SHP77 (cell line): ENCODE measurements around the gene PDCD1LG2.
"Not testable (repeated sequence)": the region's sequence is repeated elsewhere in the genome, so short reads cannot be mapped to it uniquely, and the experiment has no call there.

Source experiments
- DNase-seq, 2 experiments: peaks; one replicate each; lab custom pipeline; 2025; lab: John Stamatoyannopoulos, UW

Gene PDCD1LG2

DNA sequence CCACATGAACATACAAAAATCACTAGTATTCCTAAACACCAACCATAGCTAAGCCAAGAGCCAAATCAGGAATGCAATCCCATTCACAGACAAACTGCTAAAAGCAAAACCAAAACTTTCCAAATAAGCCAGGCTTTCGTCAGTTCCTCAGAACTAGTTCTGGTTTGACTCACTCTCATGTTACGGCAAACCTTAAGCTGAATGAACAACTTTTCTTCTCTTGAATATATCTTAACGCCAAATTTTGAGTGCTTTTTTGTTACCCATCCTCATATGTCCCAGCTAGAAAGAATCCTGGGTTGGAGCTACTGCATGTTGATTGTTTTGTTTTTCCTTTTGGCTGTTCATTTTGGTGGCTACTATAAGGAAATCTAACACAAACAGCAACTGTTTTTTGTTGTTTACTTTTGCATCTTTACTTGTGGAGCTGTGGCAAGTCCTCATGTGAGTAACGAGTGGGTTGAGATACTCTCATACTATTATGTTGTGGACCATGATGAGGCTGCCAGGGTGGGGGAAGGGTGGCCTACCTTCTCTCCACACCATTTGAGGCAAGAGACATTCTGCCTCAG, at the start of gene PDCD1LG2:
Gene PDCD1LG2, plus strand, starts transcription at position 172 of the 572 bp plus-strand sequence. CDS start 12,016 bp downstream, outside the sequence.
- DNase-seq, result no peak

DNA sequence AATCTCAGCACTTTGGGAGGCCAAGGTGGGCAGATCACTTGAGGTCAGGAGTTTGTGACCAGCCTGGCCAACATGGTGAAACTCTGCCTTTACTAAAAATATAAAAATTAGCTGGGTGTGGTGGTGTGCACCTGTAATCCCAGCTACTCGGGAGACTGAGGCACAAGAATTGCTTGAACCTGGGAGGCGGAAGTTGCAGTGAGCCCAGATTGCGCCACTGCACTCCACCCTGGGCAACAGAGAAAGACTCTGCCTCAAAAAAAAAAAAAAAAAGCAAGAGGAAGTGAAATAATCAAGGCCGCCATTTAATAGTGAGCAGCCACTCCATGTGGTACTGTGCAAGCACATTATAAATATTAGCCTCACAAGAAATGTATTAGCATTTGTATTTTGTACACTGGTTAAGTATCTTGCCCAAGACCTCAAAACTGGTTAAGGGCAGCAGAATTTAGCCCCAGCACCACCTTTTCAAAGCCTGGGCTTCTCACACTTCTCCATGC, 45.5 kb upstream of the PDCD1LG2 start:
- DNase-seq, result not testable (repeated sequence)

DNA sequence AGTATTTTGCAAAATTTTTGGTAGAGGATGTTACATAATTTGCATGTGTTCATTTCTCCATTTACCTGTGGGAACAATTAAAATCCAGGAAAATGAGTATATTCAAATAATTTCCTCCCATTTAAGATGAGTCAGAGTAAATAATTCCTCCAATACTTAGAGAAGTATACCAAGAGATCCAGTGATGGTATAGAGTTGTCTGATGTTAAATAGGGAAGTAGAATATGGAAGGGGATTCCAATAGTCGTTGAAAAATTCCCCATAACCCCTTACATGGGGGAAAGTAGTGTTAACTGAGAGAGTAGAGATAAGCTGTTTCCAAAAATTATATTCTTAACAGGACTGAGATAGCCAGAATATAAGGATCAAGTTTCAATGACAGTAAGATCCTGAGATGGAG, 44.3 kb upstream of the PDCD1LG2 start:
- no peak for DNase-seq

DNA sequence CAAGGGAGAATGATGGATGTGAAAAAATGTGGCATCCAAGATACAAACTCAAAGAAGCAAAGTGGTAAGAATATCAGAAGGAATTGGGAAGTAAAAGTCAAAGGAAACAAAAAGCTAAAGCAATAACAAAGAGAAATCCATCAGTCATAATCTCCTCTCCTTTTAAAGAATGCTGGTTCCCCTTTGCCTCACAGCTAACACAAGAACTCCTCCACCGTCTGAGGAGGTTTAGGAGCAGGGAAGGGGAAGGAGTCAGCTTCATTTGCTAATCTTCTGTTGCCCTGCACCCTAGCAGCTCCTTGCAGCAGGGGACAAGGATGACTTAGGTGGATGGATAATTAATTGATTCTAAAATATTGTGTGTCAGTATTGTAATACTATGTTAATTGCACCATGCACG, 43.6 kb upstream of the PDCD1LG2 start:
- no peak for DNase-seq

DNA sequence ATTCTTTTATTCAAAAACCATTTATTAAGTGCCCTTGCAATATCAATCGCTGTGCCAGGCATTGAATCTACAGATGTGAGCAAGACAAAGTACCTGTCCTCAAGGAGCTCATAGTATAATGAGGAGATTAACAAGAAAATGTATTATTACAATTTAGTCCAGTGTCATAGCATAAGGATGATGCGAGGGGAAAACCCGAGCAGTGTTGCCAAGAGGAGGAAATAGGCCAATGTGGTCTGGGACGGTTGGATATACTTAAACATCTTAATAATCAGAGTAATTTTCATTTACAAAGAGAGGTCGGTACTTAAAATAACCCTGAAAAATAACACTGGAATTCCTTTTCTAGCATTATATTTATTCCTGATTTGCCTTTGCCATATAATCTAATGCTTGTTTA, 41.5 kb upstream of the PDCD1LG2 start:
- DNase-seq, result no peak

DNA sequence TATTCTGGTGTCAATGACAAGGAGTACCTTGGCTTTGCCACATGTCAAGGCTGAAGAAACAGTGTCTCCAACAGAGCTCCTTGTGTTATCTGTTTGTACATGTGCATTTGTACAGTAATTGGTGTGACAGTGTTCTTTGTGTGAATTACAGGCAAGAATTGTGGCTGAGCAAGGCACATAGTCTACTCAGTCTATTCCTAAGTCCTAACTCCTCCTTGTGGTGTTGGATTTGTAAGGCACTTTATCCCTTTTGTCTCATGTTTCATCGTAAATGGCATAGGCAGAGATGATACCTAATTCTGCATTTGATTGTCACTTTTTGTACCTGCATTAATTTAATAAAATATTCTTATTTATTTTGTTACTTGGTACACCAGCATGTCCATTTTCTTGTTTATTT, 40.2 kb upstream of the PDCD1LG2 start:
- DNase-seq, result no peak

DNA sequence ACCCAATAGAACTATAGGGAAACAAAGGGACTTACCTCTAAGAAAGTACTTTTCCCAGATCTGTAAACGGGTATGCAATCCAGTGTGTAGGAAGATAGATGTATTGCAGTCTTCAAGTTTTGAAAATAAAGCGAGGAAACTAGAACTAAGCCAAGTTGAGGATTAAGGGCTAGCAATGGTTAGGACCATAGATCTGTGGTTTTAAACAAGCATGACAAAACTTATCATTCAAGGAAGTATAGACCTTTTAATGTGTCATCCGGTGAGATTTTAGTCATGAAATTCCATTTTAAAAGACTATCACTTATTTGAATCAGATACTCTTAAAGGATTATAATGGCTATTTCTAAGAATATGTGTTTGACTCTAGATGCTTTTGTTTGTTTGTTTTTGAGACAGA, 39.5 kb upstream of the PDCD1LG2 start:
- no peak for DNase-seq

DNA sequence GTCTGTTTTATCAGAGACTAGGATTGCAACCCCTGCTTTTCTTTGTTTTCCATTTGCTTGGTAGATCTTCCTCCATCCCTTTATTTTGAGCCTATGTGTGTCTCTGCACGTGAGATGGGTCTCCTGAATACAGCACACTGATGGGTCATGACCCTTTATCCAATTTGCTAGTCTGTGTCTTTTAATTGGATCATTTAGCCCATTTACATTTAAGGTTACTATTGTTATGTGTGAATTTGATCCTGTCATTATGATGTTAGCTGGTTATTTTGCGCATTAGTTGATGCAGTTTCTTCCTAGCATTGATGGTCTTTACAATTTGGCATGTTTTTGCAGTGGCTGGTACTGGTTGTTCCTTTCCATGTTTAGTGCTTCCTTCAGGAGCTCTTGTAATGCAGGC, 34.7 kb upstream of the PDCD1LG2 start:
- not testable (repeated sequence) for DNase-seq

DNA sequence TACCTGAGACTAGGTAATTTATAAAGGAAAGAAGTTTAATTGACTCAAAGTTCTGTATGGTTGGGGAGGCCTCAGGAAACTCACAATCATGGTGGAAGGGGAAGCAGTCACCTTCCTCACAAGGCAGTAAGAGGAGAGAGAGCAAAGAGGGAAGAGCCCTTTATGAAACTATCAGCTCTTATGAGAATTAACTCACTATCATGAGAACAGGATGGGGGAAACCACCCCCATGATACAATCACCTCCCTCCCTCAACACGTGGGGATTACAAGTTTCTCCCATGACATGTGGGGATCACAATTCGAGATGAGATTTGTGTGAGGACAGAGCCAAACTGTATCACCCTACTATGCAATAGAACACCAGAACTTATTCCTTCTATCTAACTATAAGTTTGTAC, 32.1 kb upstream of the PDCD1LG2 start:
- no peak for DNase-seq

DNA sequence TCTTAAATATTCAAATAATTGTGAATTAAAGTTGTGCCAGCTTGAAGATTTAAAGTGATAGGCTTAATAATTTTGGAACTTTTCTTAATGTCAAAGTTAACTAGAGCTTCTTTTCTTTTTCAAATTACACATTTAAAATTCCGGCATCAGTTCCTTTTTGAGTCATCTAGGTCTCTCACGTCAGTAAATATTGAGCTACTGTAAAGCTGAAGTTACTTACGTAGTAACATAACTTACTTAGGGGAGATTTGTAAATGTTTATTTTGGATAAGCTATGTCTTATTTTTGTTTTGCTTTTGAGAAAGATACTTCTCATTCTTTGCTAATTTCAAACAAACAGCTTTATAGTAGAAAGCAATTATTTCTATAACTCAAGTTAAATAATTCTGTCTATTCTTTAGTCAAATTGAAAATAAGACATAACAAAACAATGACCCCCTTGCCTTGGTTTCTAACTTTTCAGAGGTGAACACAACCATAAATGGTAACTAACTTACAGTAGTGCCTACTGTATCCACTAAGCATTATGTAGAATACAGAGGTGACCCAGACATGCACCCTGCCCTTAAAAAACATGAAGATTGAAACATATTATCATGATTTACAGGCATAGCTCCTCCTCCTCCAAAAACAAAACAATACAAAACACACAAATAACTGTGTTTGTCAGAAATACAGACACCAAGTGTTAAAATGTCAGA, 30.2 kb upstream of the PDCD1LG2 start:
- DNase-seq, result no peak

DNA sequence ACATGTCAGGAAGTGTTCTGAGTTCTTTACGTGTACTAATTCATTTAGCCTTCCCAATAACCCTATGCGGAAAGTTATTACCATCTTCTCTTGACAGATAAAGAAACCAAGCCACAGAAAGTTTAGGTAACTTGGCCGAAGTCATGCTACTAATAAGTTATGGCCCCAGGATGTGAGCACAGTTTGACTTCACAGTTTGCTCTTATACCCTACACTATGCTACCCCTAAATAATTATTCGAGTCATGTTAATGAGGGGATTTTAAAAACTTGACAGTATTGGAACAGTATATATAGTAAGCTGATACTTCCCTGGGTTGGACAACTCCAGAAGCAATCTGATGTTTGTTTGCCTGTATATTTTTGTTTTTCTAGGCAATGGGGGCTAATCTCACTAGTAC, 29.4 kb upstream of the PDCD1LG2 start:
- no peak for DNase-seq

DNA sequence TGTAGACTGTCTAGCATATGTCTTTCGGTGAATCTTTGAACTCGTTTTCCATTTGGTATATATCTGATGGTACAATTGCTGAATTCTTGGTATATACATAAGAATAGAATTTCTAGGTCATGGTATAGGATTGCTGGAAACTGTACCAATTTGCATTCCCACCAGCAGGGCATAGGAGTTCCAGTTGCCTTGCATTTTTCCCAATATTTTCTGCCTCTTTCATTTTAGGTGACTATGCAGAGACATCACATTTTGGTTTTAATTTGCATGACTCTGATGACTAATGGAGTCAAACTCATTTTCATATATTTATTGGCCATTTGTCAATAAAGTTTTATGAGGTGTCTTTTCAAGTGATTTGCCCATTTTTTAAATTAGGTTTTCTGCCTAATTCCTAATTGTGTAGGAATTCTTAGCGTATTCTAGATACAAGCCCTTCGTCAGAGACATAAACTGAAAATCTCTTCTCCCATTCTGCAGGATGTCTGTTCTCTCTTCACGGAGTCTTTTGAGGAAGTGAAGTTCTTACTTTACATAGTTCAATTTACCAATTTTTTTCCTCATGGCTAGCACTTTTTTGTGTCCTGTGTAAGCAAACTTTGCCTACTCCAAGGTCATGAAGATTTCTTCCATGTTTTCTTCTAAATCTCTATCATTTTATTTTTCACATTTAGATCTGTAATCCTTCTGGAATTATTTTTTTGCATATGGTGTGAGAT, 28.9 kb upstream of the PDCD1LG2 start:
- DNase-seq, result no peak

DNA sequence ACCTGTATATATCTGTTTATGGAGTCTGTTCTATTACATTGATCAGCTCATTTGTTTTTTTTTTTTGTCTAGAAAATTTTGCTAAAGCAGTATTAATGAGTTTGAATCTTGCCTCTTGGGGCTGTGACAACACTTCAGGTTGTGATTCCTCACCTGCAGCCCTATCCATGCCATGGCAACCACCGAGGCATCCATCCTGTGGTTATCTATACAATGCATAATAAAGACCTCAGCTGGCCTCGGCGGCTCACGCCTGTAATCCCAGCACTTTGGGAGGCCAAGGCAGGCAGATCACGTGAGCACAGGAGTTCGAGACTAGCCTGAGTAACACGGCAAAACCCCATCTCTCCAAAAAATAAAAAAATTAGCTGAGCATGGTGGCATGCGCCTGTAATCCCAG, 28.1 kb upstream of the PDCD1LG2 start:
- DNase-seq, result no peak

DNA sequence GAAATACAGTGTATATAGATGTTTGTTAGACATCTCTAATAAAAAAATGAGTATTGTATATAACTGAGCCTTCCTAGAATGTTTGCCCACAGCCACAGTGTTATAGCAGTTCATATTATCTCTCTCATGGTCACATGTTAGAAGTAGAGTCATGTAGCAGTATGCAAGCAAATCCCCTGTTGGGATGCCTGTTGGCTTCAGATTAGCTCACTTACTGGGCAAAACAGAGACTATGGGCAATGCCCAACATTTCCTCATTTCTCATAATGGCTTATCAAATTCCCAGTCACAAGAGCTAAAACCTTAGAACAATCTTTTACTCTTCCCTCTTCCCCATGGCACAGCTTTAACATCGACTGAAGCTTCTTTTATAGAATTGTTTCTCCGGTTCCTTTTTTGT, 27.0 kb upstream of the PDCD1LG2 start:
- no peak for DNase-seq

DNA sequence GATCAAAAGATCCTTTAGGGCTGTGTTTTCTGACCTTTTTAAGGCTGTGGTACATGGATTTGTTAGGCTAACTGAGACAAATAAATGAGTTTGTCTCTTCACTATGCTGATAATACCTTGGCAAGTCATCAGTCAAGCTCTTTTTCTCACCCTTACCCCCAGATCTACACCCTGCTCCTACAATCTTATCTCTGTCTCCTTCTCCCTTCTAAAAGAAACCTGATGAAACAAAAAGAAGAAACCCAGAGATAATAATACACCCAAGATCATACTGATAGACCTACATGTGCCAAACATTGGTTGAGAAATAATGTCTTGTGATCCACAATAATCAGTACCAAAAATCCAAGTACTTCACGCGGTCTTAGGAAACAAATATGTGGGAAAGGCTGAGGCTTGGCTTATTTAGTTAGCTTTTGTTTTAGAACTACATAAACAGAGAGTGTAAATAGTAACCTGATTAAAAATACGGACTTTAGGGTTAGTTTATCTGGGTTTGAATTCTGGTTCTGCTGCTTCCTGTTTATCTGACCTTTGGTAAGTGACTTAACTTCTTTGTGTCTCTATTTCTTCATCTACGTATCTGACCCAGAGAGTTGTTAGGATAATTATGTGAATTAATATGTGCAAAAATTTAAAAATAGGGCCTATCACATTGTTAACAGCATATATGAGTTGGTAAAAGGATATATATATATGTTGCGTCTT, 24.8 kb upstream of the PDCD1LG2 start:
- no peak for DNase-seq

DNA sequence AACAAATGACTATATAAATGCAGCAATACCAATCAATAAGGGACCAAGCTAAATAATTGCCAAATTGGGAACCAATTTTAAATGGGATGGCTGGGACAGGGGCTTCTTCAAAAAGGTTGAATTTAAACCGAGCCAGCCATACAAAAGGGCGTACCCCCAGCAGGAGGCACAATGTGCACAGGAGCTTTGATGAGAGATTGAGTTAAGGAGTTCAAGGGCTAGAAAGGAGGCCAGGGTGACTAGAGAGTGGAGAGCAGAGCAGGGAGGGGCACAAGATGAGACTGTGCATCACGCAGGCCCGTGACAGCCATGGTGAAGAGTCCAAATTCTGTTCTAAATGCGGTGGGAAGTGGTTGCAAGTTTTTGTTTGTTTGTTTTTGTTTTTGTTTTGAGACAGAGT, 23.3 kb upstream of the PDCD1LG2 start:
- DNase-seq, result no peak

DNA sequence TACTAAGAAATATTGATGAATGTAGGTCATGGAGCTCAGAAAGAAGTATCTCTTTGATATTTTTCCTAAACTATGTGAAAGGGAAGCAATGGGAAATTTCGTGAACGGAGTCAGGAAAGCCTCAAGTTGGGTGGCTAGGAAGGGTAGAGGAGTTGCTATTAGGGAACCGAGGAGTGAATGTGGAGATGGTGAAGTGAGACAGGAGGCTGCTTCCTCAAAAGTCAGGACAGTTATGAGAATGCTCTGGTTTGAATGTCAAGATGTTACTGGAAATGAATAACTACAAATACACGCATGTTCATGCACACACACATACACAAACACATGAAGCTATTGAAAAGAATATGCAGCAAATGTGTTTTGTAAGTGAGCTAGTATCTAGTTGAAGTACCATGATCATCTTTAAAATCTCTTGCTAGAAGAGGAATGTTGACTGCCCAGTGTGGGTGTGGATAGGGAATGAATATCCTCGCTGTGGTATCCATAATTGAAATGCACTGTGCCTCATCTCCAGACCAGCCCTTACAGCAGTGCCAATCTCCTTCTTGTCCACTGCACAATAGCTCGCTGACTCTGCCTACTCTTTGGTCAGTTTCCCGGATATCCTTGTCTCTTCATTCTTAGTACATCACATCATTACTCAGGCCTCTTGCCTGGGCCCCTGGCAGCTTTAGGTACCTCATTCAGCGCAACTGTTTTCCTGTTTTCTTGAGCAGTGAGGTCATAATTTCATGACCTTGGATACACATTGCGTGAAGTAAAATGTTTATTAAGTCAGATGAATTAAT, 21.9 kb upstream of the PDCD1LG2 start:
- DNase-seq, result no peak

DNA sequence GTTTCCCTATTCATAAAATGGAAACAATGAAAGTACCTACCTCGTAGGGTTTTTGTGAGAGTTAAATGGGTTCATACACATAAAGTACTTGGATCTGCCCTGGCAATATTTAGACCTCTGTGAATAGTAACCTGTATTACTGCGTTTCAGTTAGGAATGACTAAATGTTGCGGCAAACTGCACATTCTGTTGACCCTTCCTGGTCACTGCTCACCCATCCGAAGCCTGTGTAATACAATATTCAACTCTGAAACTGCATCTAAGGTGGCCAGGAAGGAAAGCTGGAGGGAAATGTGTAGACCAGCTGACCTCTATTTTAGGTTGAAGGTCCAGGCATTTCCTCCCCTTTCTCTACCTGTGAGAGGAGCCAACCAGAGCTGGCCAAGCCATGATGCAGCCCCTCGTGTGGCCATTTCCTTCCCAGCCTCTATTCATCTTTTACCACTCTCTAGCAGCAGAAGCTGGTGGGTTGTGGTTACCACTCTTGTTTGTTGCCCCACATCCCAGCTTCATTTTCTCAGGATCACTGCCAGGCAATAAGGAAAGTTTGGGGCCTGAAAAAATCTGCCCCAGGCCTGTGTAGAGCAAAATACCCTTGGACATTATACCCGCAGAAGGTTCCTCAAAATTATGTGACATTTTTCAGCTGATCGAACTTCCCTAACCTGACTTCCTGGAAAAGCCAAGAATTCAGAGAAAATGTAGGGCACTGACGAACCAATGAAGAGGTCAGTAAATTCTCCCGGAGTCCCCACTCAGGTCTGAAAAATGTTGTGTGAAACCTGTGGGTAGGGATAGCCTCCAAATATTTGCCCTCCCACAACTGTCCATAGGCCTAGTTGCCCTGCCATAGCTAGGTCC, 20.5 kb upstream of the PDCD1LG2 start:
- DNase-seq, result no peak

DNA sequence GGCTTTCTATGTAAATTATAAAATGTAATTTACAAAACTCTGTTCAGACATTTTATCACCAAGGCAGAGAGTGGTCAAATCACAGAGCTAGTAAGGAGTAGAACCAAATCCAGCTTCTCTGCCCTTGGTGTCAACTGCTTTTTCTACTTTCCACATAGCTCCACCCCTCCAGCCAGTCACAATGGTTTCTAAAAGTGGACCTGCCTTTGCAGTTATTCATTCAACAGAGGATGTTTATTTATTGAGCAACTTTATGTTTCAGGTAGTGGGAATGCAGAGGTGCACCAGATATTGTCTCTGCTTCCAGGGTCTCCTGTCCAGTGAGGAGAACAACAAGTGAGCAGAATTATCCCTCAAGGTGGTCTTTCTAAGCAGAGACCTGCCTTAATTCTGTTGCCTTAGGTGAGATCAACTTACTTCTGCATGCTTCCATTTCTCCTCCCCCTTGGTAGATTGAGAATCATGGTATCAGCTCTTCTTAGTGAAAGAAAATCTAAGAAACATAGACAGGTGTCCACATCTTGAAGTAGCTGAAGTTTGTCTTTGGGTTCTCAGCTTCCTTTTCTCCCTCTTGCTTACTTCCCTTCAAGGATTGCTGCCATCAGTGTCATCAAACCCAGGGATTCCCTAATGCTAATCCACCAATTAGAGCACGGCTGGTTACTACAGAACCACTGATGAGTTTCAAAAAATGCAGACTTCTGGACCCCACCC, 17.2 kb upstream of the PDCD1LG2 start:
- no peak for DNase-seq
